Mucosa of rectum (tissue), 2 donors: ENCODE results near the gene TDRD12.
"Not testable (repeated sequence)": the region's sequence is repeated elsewhere in the genome, so short reads cannot be mapped to it uniquely, and the experiment has no call there.

Experiments
- H3K27ac ChIP-seq, 2 donors: one replicate each; pipeline ENCODE4 v1.7.0; 2013; ENCODE audit warnings: inconsistent platforms in 2 of 2, low read depth in 2 of 2, low read length in 2 of 2
- H3K27me3 ChIP-seq, 2 donors: one replicate each; pipeline ENCODE4 v1.7.0; 2013; ENCODE audit warnings: low read length in 2 of 2; ENCODE audit not compliant: control insufficient read depth in 2 of 2, insufficient read depth in 2 of 2
- H3K36me3 ChIP-seq, 2 donors: one replicate each; pipeline ENCODE4 v1.7.0; 2013; ENCODE audit warnings: low read length in 2 of 2; ENCODE audit not compliant: control insufficient read depth in 2 of 2, insufficient read depth in 2 of 2
- H3K4me1 ChIP-seq, 2 donors: one replicate each; pipeline ENCODE4 v1.7.0; 2013; ENCODE audit warnings: low read length in 2 of 2, mild to moderate bottlenecking in 1 of 2; ENCODE audit not compliant: control insufficient read depth in 2 of 2, insufficient read depth in 2 of 2
- H3K4me3 ChIP-seq, 2 donors: one replicate each; pipeline ENCODE4 v1.7.0; 2013; ENCODE audit warnings: low read length in 2 of 2
- H3K9ac ChIP-seq, 2 donors: one replicate each; pipeline ENCODE4 v1.7.0; 2013; ENCODE audit warnings: low read length in 2 of 2, low read depth in 1 of 2, mild to moderate bottlenecking in 1 of 2
- H3K9me3 ChIP-seq, 2 donors: one replicate each; pipeline ENCODE4 v1.7.0; 2013; ENCODE audit warnings: low read length in 2 of 2; ENCODE audit not compliant: control insufficient read depth in 2 of 2
- donor health status: healthy.
- donor health status: Normal muscosa, but diverticular disease.

Gene TDRD12

DNA sequence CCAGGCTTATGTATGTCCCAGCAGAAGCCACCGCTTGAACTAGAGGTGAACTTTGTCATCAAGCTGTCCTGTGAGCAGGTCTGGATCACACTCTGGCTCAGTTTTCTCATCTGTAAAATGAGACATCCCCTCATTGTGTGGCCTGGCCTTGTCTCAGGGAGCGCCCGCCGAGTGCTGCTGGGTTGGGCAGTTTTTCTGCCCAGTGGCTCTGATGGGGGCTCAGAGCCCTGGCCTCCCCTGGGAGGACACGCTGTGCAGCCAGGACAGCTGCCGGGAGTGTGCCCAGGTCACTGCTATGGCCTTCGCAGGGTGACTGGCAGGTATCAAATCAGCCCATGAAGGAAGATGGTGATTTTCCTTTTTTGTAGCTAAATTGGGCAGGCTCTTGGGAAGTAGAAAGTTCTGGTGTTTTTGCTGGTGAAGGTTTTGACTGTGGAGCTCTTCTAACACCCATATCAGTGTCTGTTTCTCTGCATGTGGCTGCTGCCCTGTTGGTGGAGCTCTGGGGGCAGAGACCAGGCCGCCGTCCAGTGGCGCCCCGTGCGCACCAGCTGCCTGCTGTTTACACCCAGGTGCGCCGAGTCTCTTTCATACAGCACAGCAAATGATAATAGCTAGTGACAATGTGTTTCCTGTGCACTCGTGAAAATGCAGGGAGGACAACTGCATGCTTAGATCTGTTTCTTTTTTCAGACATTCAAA, 109.2 kb downstream of the TDRD12 start:
- Histone ChIP-seq H3K9me3 (no peaks in the 10 kb centered on the region), H3K36me3 (no peaks in the 10 kb centered on the region), H3K4me1 (no peaks in the 10 kb centered on the region), H3K27me3 (no peaks in the 10 kb centered on the region), H3K27ac (no peak overlapping the region), H3K4me3 (no peak overlapping the region), H3K9ac (no peak overlapping the region)

DNA sequence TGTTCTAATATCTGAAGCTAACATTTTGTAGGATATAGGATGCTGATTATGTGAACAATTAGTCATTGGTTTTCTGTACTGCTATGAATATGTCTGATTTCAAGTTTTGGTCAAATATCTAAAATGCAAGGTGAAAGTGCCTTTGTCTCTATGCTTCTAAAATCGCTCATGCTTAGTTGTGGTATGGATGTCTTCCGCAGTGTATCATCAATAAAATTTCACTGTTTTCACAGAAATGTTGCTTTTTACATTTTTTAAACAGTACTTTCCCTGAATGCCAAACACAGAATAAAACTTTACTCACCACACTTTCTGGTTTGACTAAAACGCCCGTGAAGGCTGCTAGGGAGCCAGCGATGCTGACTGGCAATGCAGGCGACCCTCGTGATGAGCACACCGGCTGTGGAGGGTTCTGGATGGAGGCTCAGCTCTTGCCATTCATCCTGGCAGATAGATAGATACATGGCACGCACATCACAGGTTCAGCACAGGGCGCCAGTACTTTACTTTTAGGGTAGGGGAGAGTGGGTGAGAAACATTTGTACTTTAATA, 109.9 kb downstream of the TDRD12 start:
- Histone ChIP-seq H3K9ac (no peak overlapping the region), H3K4me1 (no peaks in the 10 kb centered on the region), H3K36me3 (no peaks in the 10 kb centered on the region), H3K27me3 (no peaks in the 10 kb centered on the region), H3K27ac (no peak overlapping the region), H3K4me3 (no peak overlapping the region), H3K9me3 (no peaks in the 10 kb centered on the region)

- H3K9ac ChIP-seq: no peak overlapping the region
- H3K4me1 ChIP-seq: no peaks in the 10 kb centered on the region
- no peaks in the 10 kb centered on the region for H3K9me3 ChIP-seq
- H3K27ac ChIP-seq: no peak overlapping the region
- H3K4me3 ChIP-seq: no peak overlapping the region
- no peaks in the 10 kb centered on the region for H3K36me3 ChIP-seq
- no peaks in the 10 kb centered on the region for H3K27me3 ChIP-seq
Observed at GRCh38 chr19:32830231-32831014, 110.9 kb downstream of the TDRD12 start.

DNA sequence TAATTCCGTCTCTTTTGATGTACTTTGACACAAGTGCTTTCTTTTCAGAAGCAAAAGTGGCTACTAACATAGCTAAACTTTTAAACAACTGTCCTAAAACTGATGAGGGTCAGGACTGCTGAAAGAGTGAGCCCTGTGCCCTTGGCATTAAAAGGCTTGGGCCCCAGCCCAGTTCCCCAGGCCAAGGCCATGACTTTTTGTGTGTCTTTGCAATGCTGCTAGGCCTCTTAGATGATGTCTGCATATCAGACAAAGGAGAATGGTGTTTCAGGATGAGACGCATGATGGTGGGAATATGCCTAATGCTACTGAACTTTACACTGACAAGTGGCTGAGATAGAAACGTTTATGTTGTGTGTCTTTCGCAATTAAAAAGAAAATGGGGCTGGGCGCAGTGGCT, 112.0 kb downstream of the TDRD12 start:
- Histone ChIP-seq H3K36me3 (no peaks in the 10 kb centered on the region), H3K27me3 (no peaks in the 10 kb centered on the region), H3K4me1 (no peaks in the 10 kb centered on the region), H3K27ac (no peak overlapping the region), H3K9ac (no peak overlapping the region), H3K4me3 (no peak overlapping the region), H3K9me3 (no peaks in the 10 kb centered on the region)

GRCh38 chr19:32832094-32832493, 112.5 kb downstream of the TDRD12 start:
- H3K4me3 ChIP-seq, H3K9me3 ChIP-seq, H3K27me3 ChIP-seq, H3K36me3 ChIP-seq, H3K4me1 ChIP-seq, H3K27ac ChIP-seq, H3K9ac ChIP-seq: not testable (repeated sequence)

DNA sequence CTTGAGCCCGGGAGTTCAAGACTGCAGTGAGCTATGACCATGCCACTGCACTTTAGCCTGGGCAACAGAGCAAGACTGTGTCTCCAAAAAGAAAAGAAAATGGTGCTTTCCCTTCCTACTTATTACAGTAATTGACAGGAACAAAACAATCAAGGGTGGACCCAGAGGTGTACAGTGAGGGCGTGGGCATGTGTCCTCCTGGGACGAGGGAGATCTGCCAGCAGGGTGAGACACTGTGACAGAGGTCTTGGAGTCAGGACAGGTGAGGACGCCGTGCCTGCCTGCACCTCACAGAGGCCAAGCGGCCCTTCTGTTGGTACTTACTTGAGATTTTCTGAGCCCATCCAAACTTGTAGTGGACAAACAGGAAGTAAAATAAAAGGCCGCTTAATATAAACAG, 113.3 kb downstream of the TDRD12 start:
- not testable (repeated sequence) for H3K4me1 ChIP-seq, H3K36me3 ChIP-seq, H3K27ac ChIP-seq, H3K27me3 ChIP-seq, H3K9ac ChIP-seq, H3K4me3 ChIP-seq, H3K9me3 ChIP-seq

DNA sequence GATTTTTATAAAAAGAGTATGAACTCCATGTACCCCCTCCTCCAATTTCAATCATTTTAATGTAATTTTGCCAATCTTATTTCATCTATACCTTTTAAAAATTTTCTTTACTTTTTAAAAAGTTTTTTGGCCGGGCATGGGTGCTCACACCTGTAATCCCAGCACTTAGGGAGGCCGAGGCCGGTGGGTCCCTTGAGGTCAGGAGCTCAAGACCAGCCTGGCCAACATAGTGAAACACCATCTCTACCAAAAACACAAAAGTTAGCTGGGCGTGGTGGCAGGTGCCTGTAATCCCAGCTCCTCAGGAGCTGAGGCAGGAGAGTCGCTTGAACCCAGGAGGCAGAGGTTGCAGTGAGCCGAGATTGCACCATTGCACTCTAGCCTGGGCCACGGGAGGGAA, 113.8 kb downstream of the TDRD12 start:
- not testable (repeated sequence) for H3K9me3 ChIP-seq, H3K4me3 ChIP-seq, H3K4me1 ChIP-seq, H3K27me3 ChIP-seq, H3K36me3 ChIP-seq, H3K9ac ChIP-seq, H3K27ac ChIP-seq

DNA sequence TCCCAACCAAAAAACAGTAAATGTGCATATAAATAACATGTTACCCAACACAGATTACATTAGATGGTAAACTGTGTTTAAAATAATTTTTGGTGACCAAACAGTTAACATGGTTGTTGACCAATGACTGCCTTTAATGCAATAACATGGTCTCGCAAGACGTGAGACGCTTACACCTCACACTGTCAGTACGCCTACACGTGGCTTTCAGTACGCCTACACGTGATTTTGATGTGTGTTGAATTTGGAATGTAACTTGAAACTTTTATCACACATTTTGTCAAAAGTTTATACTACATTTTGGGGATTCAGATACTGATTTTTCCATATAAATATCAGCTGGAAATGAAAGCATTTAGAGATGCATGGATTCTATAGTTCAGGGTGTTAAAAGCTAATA, 118.0 kb downstream of the TDRD12 start:
- no peak overlapping the region for H3K4me3 ChIP-seq

DNA sequence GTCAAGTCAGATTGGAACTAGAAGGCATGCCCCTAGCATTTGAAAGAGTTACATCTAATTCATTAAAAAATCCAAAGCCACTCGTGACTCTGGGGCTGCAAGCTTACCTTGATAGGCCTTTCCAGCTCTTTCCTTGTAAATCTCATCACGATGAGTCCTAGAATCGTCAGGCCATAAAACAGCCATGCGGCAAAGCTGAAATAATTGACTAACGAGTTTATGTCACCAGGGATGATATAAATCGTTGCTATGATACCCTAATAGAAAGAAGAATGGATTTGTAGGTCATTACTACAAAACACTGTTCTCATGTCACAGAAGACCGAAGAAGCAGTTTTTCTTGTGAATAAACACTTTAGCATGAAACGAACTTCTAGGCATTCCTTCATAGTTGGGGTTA, 122.5 kb downstream of the TDRD12 start:
- Histone ChIP-seq H3K4me1 (no peaks in the 10 kb centered on the region), H3K36me3 (no peaks in the 10 kb centered on the region), H3K27me3 (no peaks in the 10 kb centered on the region), H3K4me3 (no peak overlapping the region), H3K27ac (no peak overlapping the region), H3K9me3 (no peaks in the 10 kb centered on the region), H3K9ac (no peak overlapping the region)

More for the DNA sequence above, 118.0 kb downstream of the TDRD12 start:
- Histone ChIP-seq H3K27me3 (no peaks in the 10 kb centered on the region), H3K9ac (no peak overlapping the region), H3K9me3 (no peaks in the 10 kb centered on the region), H3K27ac (no peak overlapping the region), H3K4me1 (no peaks in the 10 kb centered on the region), H3K36me3 (no peaks in the 10 kb centered on the region)

GRCh38 chr19:32843716-32844245, 124.2 kb downstream of the TDRD12 start:
- H3K9me3 ChIP-seq: no peaks in the 10 kb centered on the region
- H3K27me3 ChIP-seq: no peaks in the 10 kb centered on the region
- H3K4me1 ChIP-seq: no peaks in the 10 kb centered on the region
- H3K27ac ChIP-seq: no peak overlapping the region
- no peak overlapping the region for H3K4me3 ChIP-seq
- no peak overlapping the region for H3K9ac ChIP-seq
- no peaks in the 10 kb centered on the region for H3K36me3 ChIP-seq
